H9 (cell line): Measurements from ENCODE around the gene LRRC27. TPM values are rescaled to one million over a fixed set of nuclear protein-coding genes. Genes with fewer than 3 reads are reported as not detected.

Experiments used
- DNase-seq: peaks from one replicate; pipeline ENCODE4 v3.0.0-alpha.2; 2017
- H2AFZ ChIP-seq: one replicate; pipeline ENCODE4 v1.6.1; 2013; ENCODE audit warnings: mild to moderate bottlenecking, low read length, control low read depth, moderate library complexity
- H2AK5ac ChIP-seq: 2 replicates; pipeline ENCODE4 v1.6.1; 2013; ENCODE audit warnings: low read length, control low read depth, mixed read lengths; ENCODE audit not compliant: insufficient read length
- H2BK120ac ChIP-seq: one replicate; pipeline ENCODE4 v1.6.1; 2013; ENCODE audit warnings: low read depth, mild to moderate bottlenecking, low read length, control low read depth, inconsistent platforms; ENCODE audit not compliant: poor library complexity, severe bottlenecking
- H2BK12ac ChIP-seq: 2 replicates; pipeline ENCODE4 v1.6.1; 2013; ENCODE audit warnings: low read length, control low read depth, mixed read lengths, low read depth; ENCODE audit not compliant: insufficient read length
- H2BK15ac ChIP-seq: 2 replicates; pipeline ENCODE4 v1.6.1; 2013; ENCODE audit warnings: low read depth, low read length, control low read depth
- H2BK20ac ChIP-seq: one replicate; pipeline ENCODE4 v1.6.1; 2013; ENCODE audit warnings: low read depth, mild to moderate bottlenecking, low read length, control low read depth, inconsistent platforms; ENCODE audit not compliant: poor library complexity, severe bottlenecking
- H2BK5ac ChIP-seq: 2 replicates; pipeline ENCODE4 v1.6.1; 2013; ENCODE audit warnings: low read length, control low read depth, mixed read lengths; ENCODE audit not compliant: insufficient read length
- H3K14ac ChIP-seq: 2 replicates; pipeline ENCODE4 v1.6.1; 2013; ENCODE audit warnings: low read length, control low read depth; ENCODE audit not compliant: insufficient read depth
- H3K18ac ChIP-seq: 2 replicates; pipeline ENCODE4 v1.6.1; 2013; ENCODE audit warnings: low read depth, mild to moderate bottlenecking, mixed read lengths, low read length, control low read depth; ENCODE audit not compliant: insufficient read length
- H3K23ac ChIP-seq: 2 replicates; pipeline ENCODE4 v1.6.1; 2013; ENCODE audit warnings: low read length, control low read depth, mixed read lengths, low read depth; ENCODE audit not compliant: insufficient read length
- H3K23me2 ChIP-seq: 2 replicates; pipeline ENCODE4 v1.6.1; 2013; ENCODE audit warnings: low read depth, mild to moderate bottlenecking, mixed read lengths, low read length, control low read depth; ENCODE audit not compliant: insufficient read length, poor library complexity, severe bottlenecking
- H3K27ac ChIP-seq: 2 replicates; pipeline ENCODE4 v1.5.1; 2013; ENCODE audit warnings: low read length, control low read depth, mixed read lengths, low read depth; ENCODE audit not compliant: insufficient read length
- H3K27me3 ChIP-seq: 2 replicates; pipeline ENCODE4 v1.6.1; 2013; ENCODE audit warnings: low read length, control low read depth, inconsistent platforms; ENCODE audit not compliant: insufficient read depth
- H3K4ac ChIP-seq: 2 replicates; pipeline ENCODE4 v1.6.1; 2013; ENCODE audit warnings: low read depth, mild to moderate bottlenecking, control low read depth, inconsistent platforms, low read length, moderate library complexity
- H3K4me1 ChIP-seq: 2 replicates; pipeline ENCODE4 v1.6.1; 2013; ENCODE audit warnings: low read length, control low read depth, inconsistent platforms; ENCODE audit not compliant: insufficient read depth
- H3K4me2 ChIP-seq: 2 replicates; pipeline ENCODE4 v1.6.1; 2013; ENCODE audit warnings: low read length, control low read depth, mixed read lengths; ENCODE audit not compliant: insufficient read length, insufficient read depth
- H3K56ac ChIP-seq: 2 replicates; pipeline ENCODE4 v1.6.1; 2013; ENCODE audit warnings: low read depth, mild to moderate bottlenecking, mixed read lengths, low read length, control low read depth; ENCODE audit not compliant: insufficient read length
- H3K79me1 ChIP-seq: 2 replicates; pipeline ENCODE4 v1.6.1; 2013; ENCODE audit warnings: low read depth, mild to moderate bottlenecking, moderate library complexity, low read length, control low read depth, inconsistent platforms; ENCODE audit not compliant: insufficient read depth, poor library complexity, severe bottlenecking
- H3K79me2 ChIP-seq: 2 replicates; pipeline ENCODE4 v1.6.1; 2013; ENCODE audit warnings: low read length, control low read depth, inconsistent platforms; ENCODE audit not compliant: insufficient read depth
- H3K9ac ChIP-seq: 2 replicates; pipeline ENCODE4 v1.6.1; 2013; ENCODE audit warnings: low read length, control low read depth, mixed read lengths; ENCODE audit not compliant: insufficient read length; ENCODE audit errors: extremely low read depth
- H3K9me3 ChIP-seq: one replicate; pipeline ENCODE4 v1.6.1; 2013; ENCODE audit warnings: low read depth, low read length, inconsistent platforms; ENCODE audit not compliant: control insufficient read depth
- H3T11ph ChIP-seq: one replicate; pipeline ENCODE4 v1.6.1; 2013; ENCODE audit warnings: mild to moderate bottlenecking, low read length, control low read depth, inconsistent platforms
- H4K20me1 ChIP-seq: one replicate; pipeline ENCODE4 v1.6.1; 2013; ENCODE audit not compliant: control insufficient read depth, insufficient read length, insufficient read depth
- H4K5ac ChIP-seq: 2 replicates; pipeline ENCODE4 v1.6.1; 2013; ENCODE audit warnings: low read depth, mild to moderate bottlenecking, mixed read lengths, low read length, control low read depth; ENCODE audit not compliant: insufficient read length
- H4K8ac ChIP-seq: replicated peaks from 2 replicates; pipeline ENCODE4 v1.6.1; 2013; ENCODE audit warnings: low read length, control low read depth, mixed read lengths, low read depth; ENCODE audit not compliant: insufficient read length
- H4K91ac ChIP-seq: 2 replicates; pipeline ENCODE4 v1.6.1; 2013; ENCODE audit warnings: low read depth, mild to moderate bottlenecking, moderate library complexity, mixed read lengths, low read length, control low read depth; ENCODE audit not compliant: insufficient read length
- H3K27ac Mint-ChIP-seq, 3 experiments: 2 replicates in 2 of 3; 3 replicates in 1 of 3; pipeline ENCODE4 v1.8.0; 2020 to 2021; ENCODE audit warnings: mixed read lengths in 3 of 3, mild to moderate bottlenecking in 1 of 3, moderate library complexity in 1 of 3
- H3K27me3 Mint-ChIP-seq: 2 replicates; pipeline ENCODE4 v1.8.0; 2021; ENCODE audit warnings: low read depth, mild to moderate bottlenecking, moderate library complexity, mixed read lengths
- H3K36me3 Mint-ChIP-seq, 3 experiments: 2 replicates in 2 of 3; 3 replicates in 1 of 3; pipeline ENCODE4 v1.8.0; 2020 to 2021; ENCODE audit warnings: low read depth in 3 of 3, mixed read lengths in 3 of 3; ENCODE audit not compliant: insufficient read depth in 1 of 3
- H3K4me1 Mint-ChIP-seq, 2 experiments: 2 replicates each; pipeline ENCODE4 v1.8.0; 2020; ENCODE audit warnings: mixed read lengths in 2 of 2
- H3K4me3 Mint-ChIP-seq, 2 experiments: 2 replicates in 1 of 2; 3 replicates in 1 of 2; pipeline ENCODE4 v1.8.0; 2020 to 2021; ENCODE audit warnings: mild to moderate bottlenecking in 2 of 2, mixed read lengths in 2 of 2, moderate library complexity in 1 of 2
- H3K9me3 Mint-ChIP-seq, 2 experiments: 2 replicates in 1 of 2; 3 replicates in 1 of 2; pipeline ENCODE4 v1.8.0; 2020; ENCODE audit warnings: mild to moderate bottlenecking in 2 of 2, mixed read lengths in 2 of 2, moderate library complexity in 1 of 2
- WGBS: extraction: QIAGEN DNeasy Blood & Tissue Kit; methylation state at CpG from one replicate; pipeline ENCODE4 v1.1.7; 2013; ENCODE audit warnings: missing lambda C conversion rate, low lambda C conversion rate, mixed read lengths; ENCODE audit not compliant: insufficient read length; ENCODE audit errors: extremely low coverage; 5-methylcytosine and 5-hydroxymethylcytosine counted together
- total RNA-seq: library from RNA; stranded (reverse); gene quantifications from 2 replicates; pipeline ENCODE4 v1.2.1, GENCODE V29; 2021
- TF ChIP-seq, protein P1 (sequence below): fragments of 200-600 bp; sonication (generic); conservative IDR thresholded peaks from 3 replicates; pipeline ENCODE4 v1.8.0; 2021; ENCODE audit warnings: antibody characterized with exemption, mild to moderate bottlenecking

Gene LRRC27
- total RNA-seq, 1 experiment from 2014 or later: 2.7 TPM

DNA sequence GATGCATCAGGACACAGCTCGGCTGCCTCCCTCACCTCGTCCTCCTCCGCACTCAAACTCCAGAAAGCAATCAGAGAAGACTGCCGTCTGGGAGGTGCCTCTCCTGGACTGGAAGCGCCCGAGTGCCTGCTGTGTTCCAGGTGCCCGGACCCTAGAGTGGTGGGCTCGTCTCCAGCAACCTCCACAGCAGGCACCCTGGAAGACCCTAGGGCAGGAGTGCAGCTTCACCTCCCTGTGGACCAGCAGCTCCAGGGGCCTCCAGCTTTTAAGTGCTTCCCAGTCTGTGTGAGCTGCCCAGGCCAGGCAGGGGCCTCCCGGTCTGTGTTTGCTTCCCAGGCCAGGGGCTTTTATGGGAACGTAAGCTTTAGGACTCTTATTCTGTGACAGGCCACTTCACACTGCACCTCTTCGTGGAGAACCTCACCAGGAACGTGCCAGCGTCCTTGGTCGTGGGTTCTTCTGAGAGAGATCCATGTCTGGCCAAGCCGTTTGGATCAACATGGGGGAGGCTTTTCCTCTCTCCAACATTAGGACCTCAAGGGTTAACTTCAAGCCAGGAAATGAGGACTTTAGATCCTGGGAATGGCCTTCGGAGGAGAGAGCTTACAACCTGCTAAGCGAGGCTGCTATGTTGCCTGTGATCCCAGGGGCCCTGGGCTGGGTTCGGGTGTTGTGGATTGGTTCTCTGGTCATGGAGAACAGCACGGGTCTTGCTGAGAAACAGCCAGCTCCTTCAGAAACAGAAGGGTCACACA lies 59.1 kb downstream of the LRRC27 start:
- H3K36me3 Mint-ChIP-seq: peaks cover 0 to 8% (median 7%) of the 10 kb centered on the region in 3 experiments; a peak in 3 of 7 replicates
- H3K14ac ChIP-seq: no peak overlapping the region
- no peak overlapping the region for H2BK120ac ChIP-seq
- H3K4me1 ChIP-seq: no peaks in the 10 kb centered on the region; the same call in 1 of the 2 replicates
- no peak overlapping the region for H3K27ac ChIP-seq
- H2BK12ac ChIP-seq: no peak overlapping the region
- H3K27me3 Mint-ChIP-seq: peaks cover 11% of the 10 kb centered on the region
- no peak overlapping the region for H3K9ac ChIP-seq
- H4K5ac ChIP-seq: no peak overlapping the region
- no peaks in the 10 kb centered on the region for H3K27me3 ChIP-seq
- H2AK5ac ChIP-seq: no peak overlapping the region
- H2AFZ ChIP-seq: no peak overlapping the region
- peaks cover 7 to 8% of the 10 kb centered on the region in 2 experiments for H3K9me3 Mint-ChIP-seq
- no peak overlapping the region for H3T11ph ChIP-seq
- H4K20me1 ChIP-seq: no peaks in the 10 kb centered on the region
- DNase-seq: no peak
- no peak overlapping the region for H3K4ac ChIP-seq
- no peak overlapping the region for H3K27ac Mint-ChIP-seq
- no peaks in the 10 kb centered on the region for H3K9me3 ChIP-seq
- no peak overlapping the region for H2BK5ac ChIP-seq
- no peak overlapping the region for H4K8ac ChIP-seq
- no peak overlapping the region for H4K91ac ChIP-seq
- TF ChIP-seq, protein P1, sequence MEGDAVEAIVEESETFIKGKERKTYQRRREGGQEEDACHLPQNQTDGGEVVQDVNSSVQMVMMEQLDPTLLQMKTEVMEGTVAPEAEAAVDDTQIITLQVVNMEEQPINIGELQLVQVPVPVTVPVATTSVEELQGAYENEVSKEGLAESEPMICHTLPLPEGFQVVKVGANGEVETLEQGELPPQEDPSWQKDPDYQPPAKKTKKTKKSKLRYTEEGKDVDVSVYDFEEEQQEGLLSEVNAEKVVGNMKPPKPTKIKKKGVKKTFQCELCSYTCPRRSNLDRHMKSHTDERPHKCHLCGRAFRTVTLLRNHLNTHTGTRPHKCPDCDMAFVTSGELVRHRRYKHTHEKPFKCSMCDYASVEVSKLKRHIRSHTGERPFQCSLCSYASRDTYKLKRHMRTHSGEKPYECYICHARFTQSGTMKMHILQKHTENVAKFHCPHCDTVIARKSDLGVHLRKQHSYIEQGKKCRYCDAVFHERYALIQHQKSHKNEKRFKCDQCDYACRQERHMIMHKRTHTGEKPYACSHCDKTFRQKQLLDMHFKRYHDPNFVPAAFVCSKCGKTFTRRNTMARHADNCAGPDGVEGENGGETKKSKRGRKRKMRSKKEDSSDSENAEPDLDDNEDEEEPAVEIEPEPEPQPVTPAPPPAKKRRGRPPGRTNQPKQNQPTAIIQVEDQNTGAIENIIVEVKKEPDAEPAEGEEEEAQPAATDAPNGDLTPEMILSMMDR: no peak
- H3K18ac ChIP-seq: no peak overlapping the region
- H2BK20ac ChIP-seq: no peak overlapping the region
- H3K4me1 Mint-ChIP-seq: peaks cover 7 to 14% of the 10 kb centered on the region in 2 experiments
- no peaks in the 10 kb centered on the region for H3K79me2 ChIP-seq
- H3K4me2 ChIP-seq: no peak overlapping the region
- H2BK15ac ChIP-seq: no peak overlapping the region
- no peak overlapping the region for H3K4me3 Mint-ChIP-seq
- no CpG with 5 or more reads among the region's 19 CpGs for WGBS
- no peak overlapping the region for H3K23ac ChIP-seq
- H3K56ac ChIP-seq: no peak overlapping the region
- H3K23me2 ChIP-seq: no peaks in the 10 kb centered on the region
- H3K79me1 ChIP-seq: no peaks in the 10 kb centered on the region
